Liver (tissue), 9 donors: ENCODE measurements around the gene OGG1. TPM values are rescaled to one million over a fixed set of nuclear protein-coding genes. Genes with fewer than 3 reads are reported as not detected.

Experiments
- DNase-seq: peaks from one replicate; pipeline ENCODE4 v3.0.0-alpha.2; 2017; ENCODE audit warnings: low spot score
- H3K27ac ChIP-seq, 2 donors: one replicate each; pipeline ENCODE4 v1.7.0; 2013; ENCODE audit warnings: inconsistent platforms in 2 of 2, low read length in 2 of 2, control low read depth in 1 of 2, low read depth in 1 of 2, mild to moderate bottlenecking in 1 of 2
- H3K27me3 ChIP-seq, 4 donors: one replicate each; pipeline versions ENCODE4 v1.6.1 to v1.7.0; 2013; ENCODE audit warnings: low read length in 3 of 4, inconsistent platforms in 1 of 4, mild to moderate bottlenecking in 1 of 4, moderate library complexity in 1 of 4; ENCODE audit not compliant: control insufficient read depth in 4 of 4, insufficient read depth in 4 of 4
- H3K36me3 ChIP-seq, 4 donors: one replicate each; pipeline versions ENCODE4 v1.6.1 to v1.7.0; 2013; ENCODE audit warnings: low read length in 3 of 4, mild to moderate bottlenecking in 3 of 4, low read depth in 1 of 4, moderate library complexity in 1 of 4; ENCODE audit not compliant: control insufficient read depth in 4 of 4, insufficient read depth in 3 of 4
- H3K4me1 ChIP-seq, 4 donors: one replicate each; pipeline versions ENCODE4 v1.6.1 to v1.7.0; 2013; ENCODE audit warnings: low read length in 3 of 4, mild to moderate bottlenecking in 3 of 4, moderate library complexity in 1 of 4; ENCODE audit not compliant: control insufficient read depth in 4 of 4, insufficient read depth in 4 of 4
- H3K4me3 ChIP-seq, 3 donors: one replicate each; pipeline versions ENCODE4 v1.6.1 to v1.7.0; 2013; ENCODE audit warnings: low read length in 3 of 3, control low read depth in 1 of 3, low read depth in 1 of 3, mild to moderate bottlenecking in 1 of 3
- H3K9ac ChIP-seq, 2 donors: one replicate each; pipeline ENCODE4 v1.7.0; 2013; ENCODE audit warnings: low read length in 2 of 2, mild to moderate bottlenecking in 2 of 2, moderate library complexity in 2 of 2, control low read depth in 1 of 2, low read depth in 1 of 2
- H3K9me3 ChIP-seq, 4 donors: one replicate each; pipeline versions ENCODE4 v1.6.1 to v1.7.0; 2013; ENCODE audit warnings: low read length in 3 of 4; ENCODE audit not compliant: control insufficient read depth in 4 of 4
- ATF3 ChIP-seq: IDR thresholded peaks from 2 replicates; pipeline ENCODE4 v1.6.1; 2016; ENCODE audit warnings: antibody characterized with exemption
- EGR1 ChIP-seq, 2 donors: IDR thresholded peaks; 2 replicates each; pipeline ENCODE4 v1.6.1; 2016 to 2018; ENCODE audit warnings: antibody characterized with exemption in 2 of 2, low read depth in 2 of 2
- FOXA1 ChIP-seq: IDR thresholded peaks from 2 replicates; pipeline ENCODE4 v1.6.1; 2016; ENCODE audit warnings: antibody characterized with exemption
- FOXA2 ChIP-seq: IDR thresholded peaks from 2 replicates; pipeline ENCODE4 v1.6.1; 2016; ENCODE audit warnings: antibody characterized with exemption
- GABPA ChIP-seq, 2 donors: IDR thresholded peaks in 1 of 2; conservative IDR thresholded peaks in 1 of 2; 2 replicates each; pipeline ENCODE4 v1.6.1; 2016; ENCODE audit warnings: antibody characterized with exemption in 2 of 2, mild to moderate bottlenecking in 1 of 2, moderate library complexity in 1 of 2
- HNF4A ChIP-seq, 2 donors: conservative IDR thresholded peaks; 2 replicates each; pipeline ENCODE4 v1.6.1; 2016; ENCODE audit warnings: antibody characterized with exemption in 2 of 2, mild to moderate bottlenecking in 2 of 2
- HNF4G ChIP-seq: IDR thresholded peaks from 2 replicates; pipeline ENCODE4 v1.6.1; 2016; ENCODE audit warnings: antibody characterized with exemption
- NR2F2 ChIP-seq: IDR thresholded peaks from 2 replicates; pipeline ENCODE4 v1.6.1; 2016; ENCODE audit warnings: antibody characterized with exemption
- RAD21 ChIP-seq, 2 donors: IDR thresholded peaks; 2 replicates each; pipeline ENCODE4 v1.6.1; 2016; ENCODE audit warnings: antibody characterized with exemption in 2 of 2, mild to moderate bottlenecking in 2 of 2
- REST ChIP-seq: IDR thresholded peaks from 2 replicates; pipeline ENCODE4 v1.6.1; 2016; ENCODE audit warnings: antibody characterized with exemption, mild to moderate bottlenecking
- RXRA ChIP-seq, 2 donors: IDR thresholded peaks; 2 replicates each; pipeline ENCODE4 v1.6.1; 2017 to 2018; ENCODE audit warnings: antibody characterized with exemption in 2 of 2, mild to moderate bottlenecking in 1 of 2
- SP1 ChIP-seq: IDR thresholded peaks from 2 replicates; pipeline ENCODE4 v1.6.1; 2018; ENCODE audit warnings: antibody characterized with exemption, mild to moderate bottlenecking
- WGBS: extraction: QIAGEN DNeasy Blood & Tissue Kit; methylation state at CpG from one replicate; pipeline ENCODE4 v1.1.7; 2013; 5-methylcytosine and 5-hydroxymethylcytosine counted together
- polyA plus RNA-seq, 2 donors: library from polyadenylated mRNA; stranded (reverse) in 1 of 2; unstranded in 1 of 2; fragments of 200-250 nt in 1 of 2; fragments of >200 nt in 1 of 2; fragmentation: Nextera tagmentation in 1 of 2; extraction: Ambion mirVana in 1 of 2; gene quantifications; one replicate each; pipeline versions ENCODE4 v1.2.1 to v1.2.3, GENCODE V29; 2013 to 2015
- total RNA-seq, 2 donors: library from RNA; depleted of rRNA; stranded (reverse); fragments of >200 nt; gene quantifications; one replicate each; pipeline ENCODE4 v1.2.3, GENCODE V29; 2014
- TF ChIP-seq, protein P1 (sequence below): IDR thresholded peaks from 2 replicates; pipeline ENCODE4 v1.6.1; 2016; ENCODE audit warnings: antibody characterized with exemption
- donor health status: healthy.
- donor health status: healthy.
- donor health status: healthy.
- donor health status: healthy.
- donor health status: healthy.

Gene OGG1
- total and polyA plus RNA-seq, 4 donors, result 8.9 to 19.8 (median 10.0) TPM

- TF ChIP-seq GABPA (IDR thresholded peaks at IDR 0.05 in 1 of 2, conservative IDR thresholded peaks at IDR 0.05 in 1 of 2) (no peak), NR2F2 (no peak), ATF3 (no peak), REST (no peak), EGR1 (IDR thresholded peaks at IDR 0.05; ENCODE audit: low read depth in 2 of 2) (no peak), RAD21 (IDR thresholded peaks at IDR 0.05) (no peak)
- TF ChIP-seq, protein P1, sequence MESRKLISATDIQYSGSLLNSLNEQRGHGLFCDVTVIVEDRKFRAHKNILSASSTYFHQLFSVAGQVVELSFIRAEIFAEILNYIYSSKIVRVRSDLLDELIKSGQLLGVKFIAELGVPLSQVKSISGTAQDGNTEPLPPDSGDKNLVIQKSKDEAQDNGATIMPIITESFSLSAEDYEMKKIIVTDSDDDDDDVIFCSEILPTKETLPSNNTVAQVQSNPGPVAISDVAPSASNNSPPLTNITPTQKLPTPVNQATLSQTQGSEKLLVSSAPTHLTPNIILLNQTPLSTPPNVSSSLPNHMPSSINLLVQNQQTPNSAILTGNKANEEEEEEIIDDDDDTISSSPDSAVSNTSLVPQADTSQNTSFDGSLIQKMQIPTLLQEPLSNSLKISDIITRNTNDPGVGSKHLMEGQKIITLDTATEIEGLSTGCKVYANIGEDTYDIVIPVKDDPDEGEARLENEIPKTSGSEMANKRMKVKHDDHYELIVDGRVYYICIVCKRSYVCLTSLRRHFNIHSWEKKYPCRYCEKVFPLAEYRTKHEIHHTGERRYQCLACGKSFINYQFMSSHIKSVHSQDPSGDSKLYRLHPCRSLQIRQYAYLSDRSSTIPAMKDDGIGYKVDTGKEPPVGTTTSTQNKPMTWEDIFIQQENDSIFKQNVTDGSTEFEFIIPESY, result no peak
- H3K27ac ChIP-seq, result no peak overlapping the region
- H3K36me3 ChIP-seq, result peaks cover 10 to 32% (median 29%) of the 10 kb centered on the region in 4 donors
- H3K9me3 ChIP-seq, result no peaks in the 10 kb centered on the region
- 88% methylated on average over 5 of the region's 5 CpGs for WGBS
- H3K4me3 ChIP-seq, result no peak overlapping the region
- no peak overlapping the region for H3K9ac ChIP-seq
- peaks cover 0 to 24% (median 19%) of the 10 kb centered on the region in 4 donors for H3K4me1 ChIP-seq
- no peak for DNase-seq
- no peaks in the 10 kb centered on the region for H3K27me3 ChIP-seq
Observed at GRCh38 chr3:9795207-9795606, 45.5 kb downstream of the OGG1 start.

DNA sequence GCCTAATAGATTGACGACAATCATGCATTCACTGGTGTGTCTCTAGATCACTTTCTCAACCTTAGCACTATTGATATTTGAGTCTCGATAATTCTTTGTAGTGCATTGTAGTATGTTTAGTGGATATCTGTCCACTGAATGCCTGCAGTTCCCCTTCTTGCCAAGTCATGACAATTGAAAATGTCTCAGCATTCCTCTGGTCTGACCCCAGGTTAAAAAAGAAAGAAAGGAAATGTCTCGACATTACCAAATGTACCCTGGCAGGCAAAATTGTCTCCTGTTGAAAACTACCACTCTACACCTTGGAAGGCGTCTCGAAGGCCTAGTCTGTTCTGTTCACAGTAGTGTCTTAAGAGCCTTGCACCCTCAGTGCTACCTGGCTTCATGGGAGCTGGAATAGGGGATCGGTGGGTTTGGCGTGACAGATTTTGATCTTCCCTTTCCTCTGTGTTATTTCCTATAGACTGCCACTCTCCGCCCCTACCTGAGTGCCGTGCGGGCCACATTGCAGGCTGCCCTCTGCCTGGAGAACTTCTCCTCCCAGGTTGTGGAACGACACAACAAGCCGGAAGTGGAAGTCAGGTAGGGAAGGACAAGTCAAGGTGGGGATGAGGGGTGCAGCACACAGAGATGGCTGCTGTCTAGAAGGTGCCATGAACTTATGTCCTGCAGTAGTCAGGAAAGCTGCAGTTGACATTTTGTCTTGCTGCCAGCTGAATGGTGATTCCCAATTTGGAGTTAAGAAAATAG is 47.6 kb downstream of the OGG1 start:
- H3K36me3 ChIP-seq, result peaks cover 14 to 47% (median 34%) of the 10 kb centered on the region in 4 donors
- WGBS, result 93% methylated on average over 12 of the region's 12 CpGs
- H3K9ac ChIP-seq, result no peak overlapping the region
- peaks cover 0 to 11% (median 10%) of the 10 kb centered on the region in 4 donors for H3K4me1 ChIP-seq
- H3K27ac ChIP-seq, result no peak overlapping the region
- no peaks in the 10 kb centered on the region for H3K27me3 ChIP-seq
- no peak for DNase-seq
- TF ChIP-seq FOXA1 (no peak), EGR1 (IDR thresholded peaks at IDR 0.05; ENCODE audit: low read depth in 2 of 2) (no peak), HNF4G (no peak), RXRA (IDR thresholded peaks at IDR 0.05) (no peak), HNF4A (conservative IDR thresholded peaks at IDR 0.05) (no peak), SP1 (no peak), FOXA2 (no peak), ATF3 (no peak)
- TF ChIP-seq, protein P1, result no peak
- no peak overlapping the region for H3K4me3 ChIP-seq
- no peaks in the 10 kb centered on the region for H3K9me3 ChIP-seq
